HCT116 (cell line): ENCODE measurements around the gene TMEM214. TPM values are rescaled to one million over a fixed set of nuclear protein-coding genes. Genes with fewer than 3 reads are reported as not detected.

ENCODE experiments used
- ATAC-seq: fragments of 200-7000 bp; cut with Tn5 transposase; 2 replicates; pipeline ENCODE4 v1.9.1; 2020; ENCODE audit warnings: mild to moderate bottlenecking, moderate library complexity
- BruUV-seq: library from RNA; stranded (reverse); fragments of 400-500 nt; replicated peaks from 2 replicates; lab custom pipeline; 2021; lab: Mats Ljungman, UMichigan
- CTCF ChIA-PET: fragments of 300-600 bp; sonication (Branson Sonifier 250); formaldehyde crosslinking; loops from one replicate; lab custom pipeline; 2021; ENCODE audit warnings: antibody characterized with exemption; lab: Charles Lee
- POLR2A ChIA-PET: fragments of 300-600, 350-600 bp; sonication (Branson Sonifier 250); formaldehyde crosslinking; loops from one replicate; lab custom pipeline; 2021; ENCODE audit warnings: antibody characterized with exemption; lab: Charles Lee
- RAD21 ChIA-PET, 2 experiments: fragments of 300-600 bp; sonication (Branson Sonifier 250); formaldehyde crosslinking; loops; one replicate each; lab custom pipeline; 2023; ENCODE audit warnings: low total read pairs in 2 of 2; ENCODE audit not compliant: uncharacterized antibody in 2 of 2, unreplicated experiment in 2 of 2, low non-redundant PET in 1 of 2; lab: Charles Lee
- DNase-seq: peaks from one replicate; pipeline ENCODE4 v3.0.0-alpha.2; 2010; ENCODE audit warnings: low read depth, low spot score
- H2AFZ ChIP-seq: fragments of 200-600 bp; shearing (Covaris generic), sonication (generic); 2 replicates; pipeline ENCODE4 v1.6.1; 2017; ENCODE audit warnings: low read depth, mixed run types, mixed read lengths, antibody characterized with exemption, low read length; ENCODE audit not compliant: poor library complexity, severe bottlenecking
- H3K27ac ChIP-seq: 2 replicates; pipeline ENCODE4 v1.5.1; 2012; ENCODE audit warnings: low read depth, low read length
- H3K27me3 ChIP-seq: fragments of 200-600 bp; sonication (generic); 2 replicates; pipeline ENCODE4 v1.6.1; 2016; ENCODE audit warnings: mixed run types, low read length, mixed read lengths; ENCODE audit not compliant: insufficient read depth
- H3K36me3 ChIP-seq, 2 experiments: fragments of 200-500 bp in 1 of 2; fragments of 200-600 bp in 1 of 2; sonication (Bioruptor generic) in 1 of 2; sonication (generic) in 1 of 2; 2 replicates each; pipeline versions ENCODE4 v1.5.1 to v1.6.1; 2014 to 2016; ENCODE audit warnings: low read length in 2 of 2, inconsistent platforms in 1 of 2, mixed read lengths in 1 of 2, mixed run types in 1 of 2; ENCODE audit not compliant: insufficient read depth in 2 of 2, control insufficient read depth in 1 of 2
- H3K4me1 ChIP-seq, 2 experiments: fragments of 200-600 bp in 1 of 2; sonication (generic) in 1 of 2; 2 replicates each; pipeline versions ENCODE4 v1.5.1 to v1.6.1; 2012 to 2017; ENCODE audit warnings: low read length in 2 of 2, inconsistent platforms in 1 of 2, mild to moderate bottlenecking in 1 of 2, mixed read lengths in 1 of 2, mixed run types in 1 of 2, moderate library complexity in 1 of 2; ENCODE audit not compliant: insufficient read depth in 2 of 2, control insufficient read depth in 1 of 2
- H3K4me2 ChIP-seq: fragments of 200-600 bp; sonication (generic); 2 replicates; pipeline ENCODE4 v1.6.1; 2017; ENCODE audit warnings: mixed run types, low read length, mixed read lengths
- H3K4me3 ChIP-seq, 2 experiments: fragments of 200-600 bp in 1 of 2; sonication (generic) in 1 of 2; replicated peaks in 1 of 2; 2 replicates each; pipeline ENCODE4 v1.5.1; 2011 to 2016; ENCODE audit warnings: low read length in 2 of 2, control low read depth in 1 of 2, low read depth in 1 of 2, mild to moderate bottlenecking in 1 of 2, mixed read lengths in 1 of 2, mixed run types in 1 of 2
- H3K79me2 ChIP-seq: fragments of 200-600 bp; sonication (generic); 2 replicates; pipeline ENCODE4 v1.6.1; 2017; ENCODE audit warnings: mild to moderate bottlenecking, mixed run types, low read length, moderate library complexity, mixed read lengths; ENCODE audit not compliant: insufficient read depth
- H3K9ac ChIP-seq: fragments of 200-600 bp; sonication (generic); 2 replicates; pipeline ENCODE4 v1.6.1; 2016; ENCODE audit warnings: low read length, mixed read lengths
- H3K9me2 ChIP-seq: fragments of 200-600 bp; sonication (generic), shearing (Covaris generic); 2 replicates; pipeline ENCODE4 v1.6.1; 2017; ENCODE audit warnings: mixed run types, mild to moderate bottlenecking, moderate library complexity; ENCODE audit not compliant: insufficient read depth
- H3K9me3 ChIP-seq, 2 experiments: fragments of 200-500 bp in 1 of 2; fragments of 200-600 bp in 1 of 2; sonication (Bioruptor generic) in 1 of 2; sonication (generic) in 1 of 2; 2 replicates each; pipeline ENCODE4 v1.6.1; 2014 to 2017; ENCODE audit warnings: low read length in 2 of 2, mixed read lengths in 2 of 2, inconsistent platforms in 1 of 2, low read depth in 1 of 2, mild to moderate bottlenecking in 1 of 2, mixed run types in 1 of 2, moderate library complexity in 1 of 2; ENCODE audit not compliant: control insufficient read depth in 1 of 2, insufficient read depth in 1 of 2
- H4K20me1 ChIP-seq: fragments of 200-600 bp; sonication (generic), shearing (Covaris generic); 2 replicates; pipeline ENCODE4 v1.6.1; 2017; ENCODE audit warnings: mixed run types, mild to moderate bottlenecking, moderate library complexity; ENCODE audit not compliant: insufficient read depth
- CBX3 ChIP-seq: IDR thresholded peaks from 2 replicates; pipeline ENCODE4 v1.6.1; 2012; ENCODE audit warnings: low read depth
- ELF1 ChIP-seq: IDR thresholded peaks from 2 replicates; pipeline ENCODE4 v1.6.1; 2012; ENCODE audit warnings: low read depth, borderline replicate concordance
- EZH2 ChIP-seq: fragments of 200-600 bp; sonication (generic); IDR thresholded peaks from 2 replicates; pipeline ENCODE4 v1.6.1; 2017; ENCODE audit warnings: antibody characterized with exemption, mixed run types
- EZH2phosphoT487 ChIP-seq: fragments of 200-600 bp; IDR thresholded peaks from 2 replicates; pipeline ENCODE4 v1.6.1; 2018; ENCODE audit warnings: antibody characterized with exemption, borderline replicate concordance
- FOSL1 ChIP-seq: IDR thresholded peaks from 2 replicates; pipeline ENCODE4 v1.6.1; 2012; ENCODE audit warnings: low read depth
- JUND ChIP-seq: IDR thresholded peaks from 2 replicates; pipeline ENCODE4 v1.6.1; 2012
- POLR2A ChIP-seq: IDR thresholded peaks from 2 replicates; pipeline ENCODE4 v1.7.0; 2011; ENCODE audit warnings: borderline replicate concordance; ENCODE audit not compliant: insufficient read depth, insufficient read length; ENCODE audit errors: extremely low read depth
- RAD21 ChIP-seq: IDR thresholded peaks from 2 replicates; pipeline ENCODE4 v1.6.1; 2012; ENCODE audit warnings: low read depth, mild to moderate bottlenecking
- SIN3A ChIP-seq: IDR thresholded peaks from 2 replicates; pipeline ENCODE4 v1.6.1; 2012; ENCODE audit warnings: low read depth
- SRF ChIP-seq: IDR thresholded peaks from 2 replicates; pipeline ENCODE4 v1.6.1; 2012; ENCODE audit warnings: low read depth
- ZNF274 ChIP-seq: fragments of 200-500 bp; sonication (Bioruptor generic); IDR thresholded peaks from 2 replicates; pipeline ENCODE4 v1.6.1; 2014; ENCODE audit warnings: mild to moderate bottlenecking, low read depth, low read length, inconsistent platforms
- intact Hi-C: fragments of 100-400 bp; cut with micrococcal nuclease; formaldehyde crosslinking; loops from 2 replicates; pipeline ENCODE4 v1.10.0; 2022
- total RNA-seq: library from RNA; stranded (reverse); gene quantifications from one replicate; pipeline ENCODE4 v1.2.1, GENCODE V29; 2021; ENCODE audit not compliant: unreplicated experiment
- TF ChIP-seq, protein P1 (sequence below): IDR thresholded peaks from 2 replicates; pipeline ENCODE4 v1.6.1; 2012
- TF ChIP-seq, protein P2 (sequence below), 3 experiments: fragments of 200-600 bp in 1 of 3; sonication (generic) in 1 of 3; IDR thresholded peaks in 2 of 3; conservative IDR thresholded peaks in 1 of 3; 2 replicates each; pipeline ENCODE4 v1.5.1; 2012 to 2017; ENCODE audit warnings: low read depth in 2 of 3, low read length in 2 of 3, antibody characterized with exemption in 1 of 3, borderline replicate concordance in 1 of 3, control low read depth in 1 of 3, mild to moderate bottlenecking in 1 of 3, mixed read lengths in 1 of 3, mixed run types in 1 of 3, moderate library complexity in 1 of 3; ENCODE audit not compliant: insufficient read depth in 1 of 3
- TF ChIP-seq, protein P3 (sequence below): IDR thresholded peaks from 2 replicates; pipeline ENCODE4 v1.6.1; 2012; ENCODE audit warnings: low read depth

The TMEM214 gene
- total RNA-seq, 1 experiment from 2014 or later: 69.8 TPM

DNA sequence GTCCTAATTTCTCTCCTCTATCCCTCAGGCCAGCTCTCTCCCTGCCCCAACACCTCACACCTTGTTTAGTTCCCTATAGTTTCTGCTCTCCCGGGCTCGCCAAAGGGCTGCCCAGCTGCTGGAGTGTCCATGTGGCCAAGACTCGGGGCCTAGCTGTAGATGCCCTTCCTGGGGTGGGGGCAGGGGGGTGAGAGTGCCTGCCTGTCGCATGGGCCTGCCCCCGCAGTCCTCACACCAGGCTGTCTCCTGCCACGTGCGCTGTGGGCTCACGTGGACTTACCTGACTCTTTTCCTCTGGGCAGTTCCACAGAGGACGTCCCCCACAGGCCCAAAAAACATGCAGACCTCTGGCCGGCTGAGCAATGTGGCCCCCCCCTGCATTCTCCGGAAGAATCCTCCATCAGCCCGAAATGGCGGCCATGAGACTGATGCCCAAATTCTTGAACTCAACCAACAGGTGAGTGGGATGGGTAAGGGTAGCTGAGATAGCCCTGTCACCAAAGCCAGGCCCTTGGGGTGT, 7.4 kb upstream of the TMEM214 start:
- Histone ChIP-seq H3K4me3 (no peak overlapping the region), H3K9me2 (no peaks in the 10 kb centered on the region), H3K4me2 (no peak overlapping the region), H3K9me3 (no peaks in the 10 kb centered on the region), H3K36me3 (peaks cover 4 to 8% of the 10 kb centered on the region in 2 experiments; a peak in 2 of 4 replicates), H3K27ac (no peak overlapping the region), H4K20me1 (no peaks in the 10 kb centered on the region), H3K4me1 (peaks cover 21 to 36% of the 10 kb centered on the region in 2 experiments), H2AFZ (no peak overlapping the region), H3K27me3 (no peaks in the 10 kb centered on the region), H3K9ac (no peak overlapping the region), H3K79me2 (peaks cover 27% of the 10 kb centered on the region)
- ChIA-PET POLR2A (no interaction called here), RAD21 (no interaction called here), CTCF (interaction anchor here (1.0 kb wide), 1 partner anchor 180 kb away, joined by 3 read pairs; no protein-coding TSS in a partner anchor)
- no peak for DNase-seq
- ATAC-seq: no peak
- TF ChIP-seq, protein P1, sequence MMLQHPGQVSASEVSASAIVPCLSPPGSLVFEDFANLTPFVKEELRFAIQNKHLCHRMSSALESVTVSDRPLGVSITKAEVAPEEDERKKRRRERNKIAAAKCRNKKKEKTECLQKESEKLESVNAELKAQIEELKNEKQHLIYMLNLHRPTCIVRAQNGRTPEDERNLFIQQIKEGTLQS: no peak
- TF ChIP-seq, protein P2, sequence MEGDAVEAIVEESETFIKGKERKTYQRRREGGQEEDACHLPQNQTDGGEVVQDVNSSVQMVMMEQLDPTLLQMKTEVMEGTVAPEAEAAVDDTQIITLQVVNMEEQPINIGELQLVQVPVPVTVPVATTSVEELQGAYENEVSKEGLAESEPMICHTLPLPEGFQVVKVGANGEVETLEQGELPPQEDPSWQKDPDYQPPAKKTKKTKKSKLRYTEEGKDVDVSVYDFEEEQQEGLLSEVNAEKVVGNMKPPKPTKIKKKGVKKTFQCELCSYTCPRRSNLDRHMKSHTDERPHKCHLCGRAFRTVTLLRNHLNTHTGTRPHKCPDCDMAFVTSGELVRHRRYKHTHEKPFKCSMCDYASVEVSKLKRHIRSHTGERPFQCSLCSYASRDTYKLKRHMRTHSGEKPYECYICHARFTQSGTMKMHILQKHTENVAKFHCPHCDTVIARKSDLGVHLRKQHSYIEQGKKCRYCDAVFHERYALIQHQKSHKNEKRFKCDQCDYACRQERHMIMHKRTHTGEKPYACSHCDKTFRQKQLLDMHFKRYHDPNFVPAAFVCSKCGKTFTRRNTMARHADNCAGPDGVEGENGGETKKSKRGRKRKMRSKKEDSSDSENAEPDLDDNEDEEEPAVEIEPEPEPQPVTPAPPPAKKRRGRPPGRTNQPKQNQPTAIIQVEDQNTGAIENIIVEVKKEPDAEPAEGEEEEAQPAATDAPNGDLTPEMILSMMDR (IDR thresholded peaks at IDR 0.05 in 2 of 3, conservative IDR thresholded peaks at IDR 0.05 in 1 of 3; ENCODE audit: borderline replicate concordance in 1 of 3, insufficient read depth in 1 of 3, low read depth in 2 of 3, low read length in 2 of 3): no peak
- TF ChIP-seq JUND (no peak), RAD21 (no peak), SRF (no peak), EZH2 (no peak), ZNF274 (no peak), SIN3A (no peak), CBX3 (no peak), FOSL1 (no peak), EZH2phosphoT487 (no peak), ELF1 (no peak), POLR2A (no peak)
- TF ChIP-seq, protein P3, sequence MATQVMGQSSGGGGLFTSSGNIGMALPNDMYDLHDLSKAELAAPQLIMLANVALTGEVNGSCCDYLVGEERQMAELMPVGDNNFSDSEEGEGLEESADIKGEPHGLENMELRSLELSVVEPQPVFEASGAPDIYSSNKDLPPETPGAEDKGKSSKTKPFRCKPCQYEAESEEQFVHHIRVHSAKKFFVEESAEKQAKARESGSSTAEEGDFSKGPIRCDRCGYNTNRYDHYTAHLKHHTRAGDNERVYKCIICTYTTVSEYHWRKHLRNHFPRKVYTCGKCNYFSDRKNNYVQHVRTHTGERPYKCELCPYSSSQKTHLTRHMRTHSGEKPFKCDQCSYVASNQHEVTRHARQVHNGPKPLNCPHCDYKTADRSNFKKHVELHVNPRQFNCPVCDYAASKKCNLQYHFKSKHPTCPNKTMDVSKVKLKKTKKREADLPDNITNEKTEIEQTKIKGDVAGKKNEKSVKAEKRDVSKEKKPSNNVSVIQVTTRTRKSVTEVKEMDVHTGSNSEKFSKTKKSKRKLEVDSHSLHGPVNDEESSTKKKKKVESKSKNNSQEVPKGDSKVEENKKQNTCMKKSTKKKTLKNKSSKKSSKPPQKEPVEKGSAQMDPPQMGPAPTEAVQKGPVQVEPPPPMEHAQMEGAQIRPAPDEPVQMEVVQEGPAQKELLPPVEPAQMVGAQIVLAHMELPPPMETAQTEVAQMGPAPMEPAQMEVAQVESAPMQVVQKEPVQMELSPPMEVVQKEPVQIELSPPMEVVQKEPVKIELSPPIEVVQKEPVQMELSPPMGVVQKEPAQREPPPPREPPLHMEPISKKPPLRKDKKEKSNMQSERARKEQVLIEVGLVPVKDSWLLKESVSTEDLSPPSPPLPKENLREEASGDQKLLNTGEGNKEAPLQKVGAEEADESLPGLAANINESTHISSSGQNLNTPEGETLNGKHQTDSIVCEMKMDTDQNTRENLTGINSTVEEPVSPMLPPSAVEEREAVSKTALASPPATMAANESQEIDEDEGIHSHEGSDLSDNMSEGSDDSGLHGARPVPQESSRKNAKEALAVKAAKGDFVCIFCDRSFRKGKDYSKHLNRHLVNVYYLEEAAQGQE: no peak
- BruUV-seq: no TSS peak
- intact Hi-C loops: no loop called here
